ENCODE measurements around the gene TTC28. TPM values are rescaled to one million over a fixed set of nuclear protein-coding genes. Genes with fewer than 3 reads are reported as not detected.

The TTC28 gene
- total RNA-seq, 1 experiment from 2014 or later, result 0.12 TPM

GRCh38 chr22:28237112-28237511, 442.5 kb downstream of the TTC28 start (continued):
- TF ChIP-seq CTCF (IDR thresholded peaks at IDR 0.05 in 2 of 3, conservative IDR thresholded peaks at IDR 0.05 in 1 of 3; ENCODE audit: borderline replicate concordance in 1 of 3, insufficient read depth in 1 of 3, low read depth in 2 of 3, low read length in 2 of 3), result no peak
- TF ChIP-seq EZH2 (IDR thresholded peaks at IDR 0.05), result no peak
- no peak for TF ChIP-seq ELF1 (IDR thresholded peaks at IDR 0.05; ENCODE audit: borderline replicate concordance, low read depth)
- no peak for TF ChIP-seq POLR2AphosphoS5 (IDR thresholded peaks at IDR 0.05; ENCODE audit: low read depth, low read length)
- no peak for TF ChIP-seq REST (IDR thresholded peaks at IDR 0.05; ENCODE audit: low read depth)
- TF ChIP-seq SRF (IDR thresholded peaks at IDR 0.05; ENCODE audit: low read depth), result no peak

- intact Hi-C loops (cut with micrococcal nuclease), result no loop called here
- Histone ChIP-seq H3K4me1 (ENCODE audit: control insufficient read depth in 1 of 2, insufficient read depth in 2 of 2, low read length in 2 of 2) (no peaks in the 10 kb centered on the region), H3K27ac (ENCODE audit: low read depth, low read length) (no peak overlapping the region), H3K9me2 (ENCODE audit: insufficient read depth) (no peaks in the 10 kb centered on the region), H3K36me3 (ENCODE audit: control insufficient read depth in 1 of 2, insufficient read depth in 2 of 2, low read length in 2 of 2) (no peaks in the 10 kb centered on the region), H3K4me2 (ENCODE audit: low read length) (no peak overlapping the region), H3K9me3 (ENCODE audit: control insufficient read depth in 1 of 2, insufficient read depth in 1 of 2, low read depth in 1 of 2, low read length in 2 of 2) (no peaks in the 10 kb centered on the region), H4K20me1 (ENCODE audit: insufficient read depth) (no peaks in the 10 kb centered on the region), H3K27me3 (ENCODE audit: insufficient read depth, low read length) (peaks cover 53% of the 10 kb centered on the region), H3K9ac (ENCODE audit: low read length) (no peak overlapping the region), H3K4me3 (replicated peaks in 1 of 2; ENCODE audit: low read depth in 1 of 2, low read length in 2 of 2) (no peak overlapping the region), H2AFZ (ENCODE audit: low read depth, low read length, poor library complexity, severe bottlenecking) (no peak overlapping the region), H3K79me2 (ENCODE audit: insufficient read depth, low read length) (no peaks in the 10 kb centered on the region)
- DNase-seq (ENCODE audit: low read depth, low spot score), result no peak
- ChIA-PET POLR2A (no interaction called here), RAD21 (ENCODE audit: low non-redundant PET in 1 of 2, low total read pairs in 2 of 2, uncharacterized antibody in 2 of 2, unreplicated experiment in 2 of 2) (no interaction called here), CTCF (interaction anchor here (1.2 kb wide), 1 partner anchor 10 kb away, joined by 3 read pairs; no protein-coding TSS in a partner anchor)
- TF ChIP-seq EGR1 (IDR thresholded peaks at IDR 0.05; ENCODE audit: low read depth) (no peak), TCF7L2 (IDR thresholded peaks at IDR 0.05; ENCODE audit: borderline replicate concordance, extremely low read depth, insufficient read depth, insufficient read length) (no peak), YY1 (IDR thresholded peaks at IDR 0.05; ENCODE audit: extremely low read depth, insufficient replicate concordance, low read depth, low read length) (no peak)
- BruUV-seq (replicated peaks), result no TSS peak
- no peak for ATAC-seq
Observed at GRCh38 chr22:28232204-28232603, 447.4 kb downstream of the TTC28 start.
